HG03066 (cell line): Measurements from ENCODE around the gene APBB1IP.
"Not testable (repeated sequence)": the region's sequence is repeated elsewhere in the genome, so short reads cannot be mapped to it uniquely, and the experiment has no call there.

Experiments
- ATAC-seq: cut with Tn5 transposase; IDR thresholded peaks from one replicate; pipeline ENCODE4 v1.9.1; 2021; ENCODE audit warnings: low read depth; ENCODE audit not compliant: unreplicated experiment

APBB1IP gene

DNA sequence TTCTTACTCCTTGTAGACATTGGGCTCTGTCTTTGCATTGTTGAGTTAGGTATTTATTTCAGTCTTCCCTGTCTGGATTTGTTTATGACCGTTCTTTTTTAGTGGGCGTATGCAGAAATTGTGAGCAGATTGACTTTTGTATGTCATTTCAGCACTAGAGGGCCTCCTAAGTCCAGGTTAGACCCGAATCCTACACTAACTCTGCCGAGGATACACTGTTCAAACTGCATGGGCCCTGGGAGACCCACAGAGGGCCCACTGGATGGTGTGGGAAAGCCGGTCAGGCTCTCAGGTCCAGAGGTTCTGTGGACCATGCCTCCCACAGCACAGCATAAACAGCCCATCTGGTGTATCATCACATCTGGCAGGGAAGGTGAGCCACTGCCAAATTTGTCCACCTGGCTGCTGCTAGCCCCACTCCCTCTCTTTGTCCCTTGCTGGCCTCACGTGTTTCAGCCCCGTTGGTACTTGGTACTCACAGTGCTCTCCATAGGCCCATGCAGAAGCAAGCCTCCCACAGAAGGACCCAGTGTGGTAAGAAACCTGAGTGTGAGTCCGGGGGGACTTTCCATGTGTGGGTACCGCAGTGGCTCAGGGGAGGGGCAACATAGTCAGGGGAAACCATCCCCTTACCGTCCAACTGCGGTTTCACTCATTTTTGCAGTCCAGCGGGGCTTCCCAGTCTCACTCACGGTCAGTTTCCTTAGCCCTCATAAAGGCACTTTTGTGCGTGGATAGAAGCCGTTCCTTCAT, 112.8 kb downstream of the APBB1IP start:
- no peak for ATAC-seq

DNA sequence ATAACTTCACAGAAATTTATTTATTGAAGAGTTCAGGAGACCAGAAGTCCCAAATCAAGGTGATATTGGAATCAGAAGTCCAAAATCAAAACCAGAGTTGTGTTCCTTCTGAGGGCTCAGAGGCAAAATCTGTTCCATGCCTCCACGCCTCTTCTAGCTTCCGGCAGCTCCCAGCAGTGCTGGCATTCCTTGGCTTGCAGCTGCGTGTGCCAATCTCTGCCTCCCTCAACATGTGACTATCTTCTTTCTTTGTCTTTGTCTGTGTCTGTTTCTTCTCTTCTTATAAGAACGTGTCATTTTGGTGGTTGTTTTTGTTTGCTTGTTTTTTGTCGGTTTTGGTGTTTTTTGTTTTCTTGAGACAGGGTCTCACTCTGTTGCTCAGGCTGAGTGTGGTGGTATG, 116.1 kb downstream of the APBB1IP start:
- ATAC-seq = no peak

DNA sequence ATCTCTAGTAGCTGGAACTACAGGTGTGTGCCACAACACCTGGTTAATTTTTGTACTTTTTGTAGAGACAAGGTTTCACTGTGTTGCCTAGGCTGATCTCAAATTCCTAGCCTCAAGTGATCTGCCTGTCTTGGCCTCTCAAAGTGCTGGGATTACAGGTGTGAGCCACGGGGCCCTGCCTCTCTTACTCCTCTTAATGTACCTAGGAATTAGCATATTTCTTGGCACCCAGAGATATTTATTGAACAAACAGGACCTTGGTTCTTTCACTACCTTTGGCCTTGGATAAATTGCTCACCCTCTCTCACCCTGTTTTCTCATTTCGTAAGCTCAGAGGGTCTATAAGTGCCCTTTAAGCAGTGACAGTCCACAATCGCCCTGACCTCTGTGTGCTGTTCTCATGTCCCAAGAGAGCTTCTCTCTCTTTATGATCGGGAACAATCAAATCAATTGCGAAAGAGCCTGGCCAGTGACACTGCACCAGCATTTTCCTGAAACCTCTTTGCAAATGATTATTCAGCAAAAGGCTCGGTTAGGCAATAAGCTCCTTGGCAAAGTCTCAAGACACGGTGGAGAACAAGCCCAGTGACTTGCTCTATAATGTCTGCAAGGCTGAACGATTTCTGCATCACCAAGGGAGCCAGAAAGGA, 117.7 kb downstream of the APBB1IP start:
- ATAC-seq = no peak

DNA sequence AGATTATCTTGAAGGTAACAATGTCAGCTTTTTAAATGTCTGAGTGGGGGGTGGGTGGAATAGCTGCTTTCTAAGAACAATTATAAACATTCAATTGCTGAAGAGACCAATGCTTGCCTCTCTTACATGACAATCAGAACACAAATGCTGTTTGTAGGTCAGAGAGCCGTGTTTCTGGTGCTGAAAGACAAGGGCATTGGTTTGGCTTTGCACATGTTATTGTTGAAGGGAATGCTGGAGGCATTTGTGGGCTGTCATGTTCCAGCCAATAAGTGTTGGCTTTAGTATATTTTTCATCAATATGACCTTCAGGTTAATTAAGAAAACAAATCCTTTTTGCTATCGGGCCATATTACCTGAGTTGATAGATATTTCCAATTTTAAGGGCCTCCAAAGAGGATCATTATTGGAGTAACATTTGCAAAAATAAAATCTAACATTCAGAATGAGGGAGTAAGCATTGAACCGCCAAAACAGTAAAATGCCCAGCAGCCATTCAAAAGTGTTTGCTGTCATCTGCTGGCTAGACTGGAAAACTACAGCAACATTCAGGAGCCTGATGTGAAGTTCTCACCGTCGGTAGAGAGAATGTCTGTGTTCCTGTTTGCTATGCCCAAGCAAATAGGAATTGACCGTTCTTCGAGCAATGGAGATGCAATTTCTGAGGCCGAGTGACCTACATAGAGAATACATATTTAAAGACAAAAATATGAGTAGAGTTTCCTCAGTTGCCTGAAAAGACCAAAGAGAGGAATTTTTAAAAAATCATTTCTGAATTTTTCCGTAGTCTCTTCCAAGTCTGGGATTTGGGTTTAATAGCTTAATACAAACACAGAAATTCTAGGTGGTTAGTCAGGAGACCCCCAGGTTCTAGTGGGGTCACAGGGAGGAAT, 118.9 kb downstream of the APBB1IP start:
- no peak for ATAC-seq

DNA sequence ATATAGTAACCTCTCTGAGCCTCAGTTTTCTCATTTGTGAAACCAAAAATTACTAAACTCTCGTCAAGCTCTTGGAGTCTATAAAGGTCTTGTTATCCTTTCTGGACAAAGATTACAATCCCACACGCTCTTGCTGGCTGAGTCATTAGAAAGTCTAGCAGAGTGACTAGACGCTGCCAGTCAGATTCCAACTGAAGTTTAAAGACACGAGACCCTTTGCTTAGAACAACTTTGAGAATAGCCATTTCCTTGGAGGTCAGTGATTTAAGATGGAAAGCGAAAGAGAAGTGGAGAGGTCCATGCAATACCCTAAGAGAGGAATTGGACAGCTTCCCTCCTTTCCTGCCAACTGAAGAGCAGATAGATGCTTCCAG, 119.5 kb downstream of the APBB1IP start:
- ATAC-seq = no peak

DNA sequence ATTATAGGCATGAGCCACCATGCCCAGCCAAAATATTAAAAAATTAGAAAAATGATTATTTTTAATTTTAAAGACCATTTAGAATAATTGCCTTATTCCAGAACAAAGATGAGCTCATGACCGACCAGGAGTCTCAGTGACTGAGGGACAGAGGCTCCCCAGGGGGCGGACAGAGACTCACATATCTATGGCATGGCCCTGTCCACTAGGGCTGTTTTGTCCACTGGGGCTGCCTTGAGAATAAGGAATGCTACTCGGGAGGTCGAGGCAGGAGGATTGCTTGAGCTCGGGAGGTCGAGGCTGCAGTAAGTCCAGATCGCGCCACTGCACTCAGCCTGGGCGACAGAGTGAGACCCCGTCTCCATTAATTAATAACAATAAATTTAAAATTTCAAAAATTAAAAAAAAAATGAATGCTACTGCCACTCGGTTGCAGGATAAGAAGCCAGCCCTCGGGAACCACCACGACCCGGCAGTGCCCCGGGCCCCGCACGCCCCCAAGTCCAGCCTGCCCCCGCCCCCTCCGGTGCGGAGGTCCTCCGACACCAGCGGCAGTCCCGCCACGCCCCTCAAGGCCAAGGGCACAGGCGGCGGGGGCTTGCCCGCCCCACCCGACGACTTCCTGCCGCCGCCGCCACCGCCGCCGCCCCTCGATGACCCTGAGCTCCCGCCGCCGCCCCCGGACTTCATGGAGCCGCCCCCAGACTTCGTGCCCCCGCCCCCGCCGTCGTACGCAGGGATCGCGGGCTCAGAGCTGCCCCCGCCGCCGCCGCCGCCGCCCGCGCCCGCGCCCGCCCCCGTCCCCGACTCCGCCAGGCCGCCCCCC, 128.6 kb downstream of the APBB1IP start:
- ATAC-seq = no peak

DNA sequence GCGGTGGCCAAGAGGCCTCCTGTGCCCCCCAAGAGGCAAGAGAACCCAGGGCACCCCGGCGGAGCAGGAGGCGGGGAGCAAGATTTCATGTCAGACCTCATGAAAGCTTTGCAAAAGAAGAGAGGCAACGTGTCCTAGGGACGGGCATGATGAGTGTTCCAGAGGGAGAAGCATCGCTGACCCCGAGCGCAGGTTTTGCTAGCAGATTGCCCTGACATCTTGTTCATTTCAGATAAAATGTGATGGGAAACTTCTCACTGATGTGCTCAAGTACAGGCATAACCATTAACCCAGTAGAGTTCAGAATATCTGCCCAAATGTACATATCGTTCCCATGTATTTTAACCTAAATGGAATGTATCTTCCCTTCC, 129.2 kb downstream of the APBB1IP start:
- no peak for ATAC-seq

DNA sequence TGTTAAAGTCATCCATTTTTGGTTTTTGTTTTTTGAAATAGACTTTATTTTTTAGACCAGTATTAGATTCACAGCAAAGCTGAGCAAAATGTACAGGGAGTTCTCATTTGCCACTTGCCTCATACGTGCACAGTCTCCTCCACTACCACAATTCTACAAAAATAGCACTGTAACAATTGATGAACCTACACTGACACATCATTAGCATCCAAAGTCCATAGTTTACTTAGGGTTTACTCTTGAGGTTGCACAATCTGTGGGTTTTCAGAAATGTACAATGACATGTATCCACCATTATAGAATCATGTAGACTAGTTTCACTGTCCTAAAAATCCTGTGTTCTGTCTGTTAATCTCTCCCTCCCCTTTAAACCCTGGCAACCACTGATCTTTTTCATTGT, 133.5 kb downstream of the APBB1IP start:
- ATAC-seq = no peak

DNA sequence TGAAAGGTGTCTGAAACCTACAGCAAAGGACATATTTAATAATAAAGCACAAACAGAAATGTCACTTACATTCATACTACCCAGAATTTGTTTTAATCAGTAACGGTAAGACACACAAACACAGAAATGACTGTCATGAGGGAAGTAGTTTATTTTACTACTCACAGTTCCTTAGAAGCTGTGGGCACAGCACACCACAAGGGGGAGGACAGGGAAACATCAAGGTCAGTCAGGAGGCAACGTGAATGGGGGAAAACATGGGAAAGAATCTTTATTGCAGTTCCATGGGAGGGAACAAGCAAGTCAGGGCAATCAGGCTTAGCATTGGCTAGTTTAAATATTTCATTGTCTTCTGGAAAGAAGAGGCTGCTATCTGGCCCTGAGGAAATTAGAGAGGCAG, 135.5 kb downstream of the APBB1IP start:
- no peak for ATAC-seq

DNA sequence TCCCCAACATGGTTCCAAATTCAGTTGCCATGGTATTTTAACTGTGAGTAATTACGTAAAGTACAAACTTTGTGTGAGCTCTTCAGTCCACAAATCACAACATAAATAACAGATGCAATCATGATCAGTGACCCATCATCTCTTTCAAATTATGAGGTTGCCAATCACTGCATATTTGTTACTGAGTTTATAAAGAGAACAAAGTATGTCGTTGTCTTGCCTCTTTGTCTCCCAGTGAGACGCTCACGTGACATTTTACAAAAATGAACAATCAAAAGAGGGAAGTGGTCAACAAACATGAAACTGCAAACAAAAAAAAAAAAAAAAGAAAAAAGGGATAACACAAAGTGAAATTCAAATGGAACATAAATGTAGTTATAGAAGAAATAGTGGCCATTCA, 136.6 kb downstream of the APBB1IP start:
- ATAC-seq = no peak

DNA sequence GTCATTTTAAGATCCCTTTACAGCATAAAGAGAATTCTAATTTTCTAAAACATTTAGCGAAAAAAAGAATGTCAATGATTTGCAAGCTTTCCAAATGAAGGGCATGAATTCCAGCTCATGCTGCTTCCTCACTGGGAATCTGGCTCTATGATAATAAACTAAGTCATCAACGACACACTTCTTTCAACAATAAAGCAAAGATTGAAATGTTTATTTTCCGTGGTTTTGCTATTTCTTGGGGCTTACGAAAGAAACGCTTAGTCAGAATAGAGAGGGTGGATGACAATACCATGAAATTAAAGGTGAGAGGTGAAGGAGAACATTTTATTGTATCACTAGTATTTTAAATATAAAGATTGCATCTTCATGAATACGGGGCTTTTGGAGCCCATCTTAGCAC, 140.2 kb downstream of the APBB1IP start:
- not testable (repeated sequence) for ATAC-seq

DNA sequence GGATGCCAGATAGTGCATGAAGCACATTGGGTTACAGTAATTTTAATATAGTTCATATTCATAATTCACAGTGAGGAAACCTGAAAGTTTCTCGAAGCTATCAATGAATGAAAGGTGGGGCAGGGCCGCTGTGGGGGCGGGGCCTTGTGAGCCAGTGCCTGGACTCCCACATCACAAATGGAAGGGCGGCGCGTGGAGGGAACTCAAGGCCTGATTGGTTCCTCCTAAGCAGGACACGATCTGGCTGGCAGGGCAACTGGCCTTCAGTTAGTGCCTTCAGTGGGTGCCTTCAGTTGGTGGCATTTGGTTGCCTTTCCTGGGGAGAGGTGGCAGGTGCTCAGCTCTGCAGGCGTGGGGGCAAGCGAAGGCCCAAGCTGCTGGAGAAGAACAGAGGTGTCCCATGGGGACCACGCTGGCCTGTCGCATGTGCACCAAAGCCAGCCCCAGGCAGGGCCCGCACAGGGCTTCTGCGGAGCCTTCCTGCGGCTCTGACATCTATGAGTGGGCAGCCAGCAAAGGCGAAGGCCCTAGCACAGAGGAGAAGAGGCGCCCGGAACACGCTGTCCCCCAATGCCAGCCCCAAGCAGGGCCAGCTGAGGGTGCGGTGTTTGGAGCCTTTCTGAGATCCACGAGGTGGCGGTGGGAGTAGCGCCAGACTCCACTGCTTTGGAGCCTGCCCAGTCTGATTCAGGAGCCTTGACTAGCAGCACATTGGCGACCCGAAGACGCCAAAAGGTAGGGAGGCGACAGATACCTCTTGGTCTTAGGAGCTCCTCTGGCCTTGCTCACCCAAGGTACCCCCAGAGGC, 141.3 kb downstream of the APBB1IP start:
- no peak for ATAC-seq

DNA sequence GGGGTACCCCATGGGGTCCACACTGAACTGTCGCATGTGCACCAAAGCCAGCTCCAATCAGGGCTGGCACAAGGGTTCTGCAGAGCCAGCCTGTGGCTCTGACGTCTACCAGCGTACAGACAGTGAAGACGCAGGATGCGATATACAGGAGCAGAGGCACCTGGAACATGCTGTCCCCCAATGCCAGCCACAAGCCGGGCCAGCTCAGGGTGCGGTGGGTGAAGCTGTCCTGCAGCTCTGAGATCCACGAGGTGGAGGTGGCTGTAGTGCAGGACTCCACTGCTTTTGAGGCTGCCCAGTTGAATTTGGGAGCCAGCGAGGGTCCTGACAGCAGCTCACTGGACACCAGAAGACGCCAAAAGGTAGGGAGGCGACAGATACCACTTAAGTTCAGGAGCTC, 148.1 kb downstream of the APBB1IP start:
- ATAC-seq = no peak

DNA sequence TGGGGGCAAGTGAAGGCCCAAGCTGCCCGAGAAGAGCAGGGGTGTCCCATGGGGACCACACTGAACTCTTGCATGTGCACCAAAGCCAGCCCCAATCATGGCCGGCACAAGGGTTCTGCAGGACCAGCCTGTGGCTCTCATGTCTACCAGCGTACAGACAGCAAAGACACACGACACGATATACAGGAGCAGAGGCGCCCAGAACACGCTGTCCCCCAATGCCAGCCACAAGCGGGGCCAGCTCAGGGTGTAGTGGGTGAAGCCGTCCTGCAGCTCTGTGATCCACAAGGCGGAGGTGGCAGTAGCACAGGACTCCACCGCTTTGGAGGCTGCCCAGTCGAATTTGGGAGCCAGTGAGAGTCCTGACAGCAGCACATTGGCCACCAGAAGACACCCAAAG, 150.5 kb downstream of the APBB1IP start:
- no peak for ATAC-seq

DNA sequence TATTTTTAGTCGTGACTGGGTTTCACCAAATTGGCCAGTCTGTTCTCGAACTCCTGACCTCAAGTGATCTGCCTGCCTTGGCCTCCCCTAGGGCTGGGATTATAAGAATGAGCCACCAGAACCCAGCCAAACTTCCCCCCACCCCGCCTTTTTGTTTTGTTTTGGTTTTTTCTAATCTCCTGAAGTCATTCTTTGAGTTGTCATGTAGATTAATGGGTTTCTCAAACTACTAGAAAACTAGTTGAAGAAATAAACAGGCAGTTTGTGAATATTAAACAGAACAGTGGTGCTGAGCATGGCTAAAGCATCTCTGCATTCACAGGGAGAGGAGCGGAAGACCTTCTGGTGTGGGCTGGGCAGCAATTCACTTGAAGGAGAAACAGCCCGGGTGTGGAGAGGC, 151.7 kb downstream of the APBB1IP start:
- ATAC-seq = not testable (repeated sequence)

DNA sequence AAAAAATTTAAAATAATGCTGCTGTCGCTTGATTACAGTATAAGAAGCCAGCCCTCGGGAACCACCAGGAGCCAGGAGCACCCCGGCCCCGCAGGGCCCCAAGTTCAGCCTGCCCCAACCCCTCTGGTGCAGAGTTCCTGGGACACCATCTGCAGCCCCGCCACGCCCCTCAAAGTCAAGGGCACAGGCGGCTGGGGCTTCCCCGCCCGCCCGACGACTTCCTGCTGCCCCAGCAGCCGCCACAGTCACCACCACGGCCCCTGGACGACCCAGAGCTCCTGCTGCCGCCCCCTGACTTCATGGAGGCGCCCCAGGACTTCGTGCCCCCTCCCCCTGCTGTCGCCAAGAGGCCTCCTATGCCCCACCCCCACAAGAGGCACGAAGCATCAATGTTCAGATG, 155.8 kb downstream of the APBB1IP start:
- ATAC-seq = no peak

DNA sequence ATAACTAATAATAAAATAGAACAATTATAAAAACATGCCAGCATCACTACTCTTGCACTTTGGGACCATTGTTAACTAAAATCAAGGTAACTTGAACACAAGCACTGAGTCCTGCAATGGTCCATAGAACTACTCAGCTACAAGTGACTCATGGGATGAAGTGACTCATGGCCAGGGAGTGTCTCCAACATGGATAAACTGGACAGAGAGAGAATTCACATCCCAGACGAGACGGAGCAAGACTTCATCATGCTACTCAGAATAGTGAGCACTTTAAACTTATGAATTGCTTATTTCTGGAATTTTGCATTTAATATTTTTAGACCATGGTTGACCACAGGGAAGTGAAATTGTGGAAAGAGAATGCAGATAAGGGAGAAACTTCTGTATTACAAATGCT, 165.1 kb downstream of the APBB1IP start:
- ATAC-seq = not testable (repeated sequence)

DNA sequence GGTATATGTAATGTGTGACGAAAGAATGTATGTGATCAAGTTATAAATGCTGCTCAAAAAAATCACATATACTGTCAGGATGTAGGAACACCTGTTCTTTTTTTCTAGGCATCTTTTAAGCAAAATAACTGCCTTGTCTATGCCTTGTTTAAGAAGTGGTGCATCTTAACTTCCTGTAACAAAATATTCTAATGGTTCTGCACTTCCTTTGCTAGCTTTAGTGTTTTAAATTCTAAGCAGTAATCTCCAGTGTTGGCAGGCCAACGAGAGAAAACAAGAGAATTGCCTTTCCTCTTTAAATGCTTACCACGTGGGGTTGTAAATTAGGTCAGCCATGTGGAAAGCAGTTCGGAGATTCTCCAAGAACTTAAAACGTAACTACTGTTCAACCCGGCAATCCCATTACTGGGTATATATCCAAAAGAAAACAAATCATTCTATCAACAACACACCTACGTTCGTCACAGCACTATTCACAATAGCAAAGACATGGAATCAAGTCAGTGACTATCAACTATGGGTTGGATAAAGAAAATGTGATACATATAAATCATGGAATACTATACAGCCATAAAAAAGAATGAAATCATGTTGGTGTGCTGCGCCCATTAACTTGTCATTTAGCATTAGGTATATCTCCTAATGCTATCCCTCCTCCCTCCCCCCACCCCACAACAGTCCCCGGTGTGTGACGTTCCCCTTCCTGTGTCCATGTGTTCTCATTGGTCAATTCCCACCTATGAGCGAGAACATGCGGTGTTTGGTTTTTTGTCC, 166.4 kb downstream of the APBB1IP start:
- ATAC-seq = not testable (repeated sequence)

DNA sequence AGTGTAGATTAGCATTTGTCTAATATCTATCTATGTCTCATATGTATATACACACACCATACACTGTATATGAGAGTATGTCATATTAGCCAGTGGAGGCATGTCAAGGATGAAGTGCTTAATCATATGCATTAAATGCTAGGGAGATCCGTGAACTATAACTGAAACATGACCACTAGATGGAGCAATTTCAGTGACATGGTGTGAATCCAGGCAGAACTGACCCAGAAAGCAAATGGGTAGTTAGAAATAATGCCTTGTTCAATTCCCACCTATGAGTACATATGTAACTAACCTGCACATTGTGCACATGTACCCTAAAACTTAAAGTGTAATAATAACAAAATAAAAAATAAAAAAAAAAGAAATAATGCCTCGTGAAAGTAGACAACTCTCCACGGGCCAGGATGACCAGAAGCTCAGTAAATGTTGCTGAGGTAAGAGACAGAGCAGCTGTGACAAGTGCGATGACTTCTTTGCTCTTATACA, 168.3 kb downstream of the APBB1IP start:
- ATAC-seq = peak; percentile 75
